ENCODE measurements around the gene CLEC4A.
"Not testable (repeated sequence)": the region's sequence is repeated elsewhere in the genome, so short reads cannot be mapped to it uniquely, and the experiment has no call there.

The CLEC4A gene

GRCh38 chr12:8134398-8134930, 11.0 kb downstream of the CLEC4A start:
- not testable (repeated sequence) for DNase-seq (ENCODE audit: low spot score)

DNA sequence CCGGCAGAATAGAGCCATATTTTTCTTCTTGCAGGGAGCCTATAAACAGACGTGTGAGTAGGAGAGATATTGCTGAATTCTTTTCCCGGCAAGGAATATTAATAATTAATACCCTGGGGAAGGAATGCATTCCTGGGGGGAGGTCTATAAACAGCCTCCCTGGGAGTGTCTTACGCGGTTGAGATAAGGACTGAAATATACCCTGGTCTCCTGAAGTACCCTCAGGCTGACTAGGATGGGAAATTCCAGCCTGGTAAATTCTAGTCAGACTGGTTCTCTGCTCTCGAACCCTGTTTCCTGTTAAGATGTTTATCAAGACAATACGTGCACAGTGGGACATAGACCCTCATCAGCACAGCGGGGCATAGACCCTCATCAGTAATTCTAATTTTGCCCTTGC, 18.2 kb downstream of the CLEC4A start:
- not testable (repeated sequence) for DNase-seq (ENCODE audit: low spot score)

DNA sequence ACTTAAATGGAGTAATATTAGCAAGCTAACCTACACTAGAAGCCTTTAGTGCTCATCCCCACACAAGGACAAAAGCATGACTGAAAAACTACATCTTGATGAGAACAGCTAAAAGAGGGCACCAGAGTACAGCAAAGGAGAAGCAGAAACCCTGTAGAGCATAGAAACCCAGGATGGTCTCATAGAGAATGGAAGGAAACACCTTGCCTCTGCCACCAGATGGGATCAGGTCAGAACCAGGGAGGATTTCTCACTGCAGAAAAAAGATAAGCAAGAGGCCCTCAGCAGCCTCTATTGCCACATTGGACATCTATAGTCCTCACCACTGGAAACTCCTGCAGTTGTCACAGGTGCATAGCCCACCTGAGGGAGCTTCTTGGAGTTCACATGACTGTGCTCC, 19.8 kb downstream of the CLEC4A start:
- DNase-seq (ENCODE audit: low spot score) = no peak

- peak; percentile 73 for DNase-seq (ENCODE audit: low spot score)
Observed at GRCh38 chr12:8145754-8146441, 22.5 kb downstream of the CLEC4A start.

- no peak for DNase-seq (ENCODE audit: low spot score)
Observed at GRCh38 chr12:8146442-8146771, 23.0 kb downstream of the CLEC4A start.

- DNase-seq (ENCODE audit: low spot score) = no peak
Observed at GRCh38 chr12:8154526-8154925, 31.1 kb downstream of the CLEC4A start.

GRCh38 chr12:8156416-8156815, 33.0 kb downstream of the CLEC4A start:
- DNase-seq (ENCODE audit: low spot score) = no peak

DNA sequence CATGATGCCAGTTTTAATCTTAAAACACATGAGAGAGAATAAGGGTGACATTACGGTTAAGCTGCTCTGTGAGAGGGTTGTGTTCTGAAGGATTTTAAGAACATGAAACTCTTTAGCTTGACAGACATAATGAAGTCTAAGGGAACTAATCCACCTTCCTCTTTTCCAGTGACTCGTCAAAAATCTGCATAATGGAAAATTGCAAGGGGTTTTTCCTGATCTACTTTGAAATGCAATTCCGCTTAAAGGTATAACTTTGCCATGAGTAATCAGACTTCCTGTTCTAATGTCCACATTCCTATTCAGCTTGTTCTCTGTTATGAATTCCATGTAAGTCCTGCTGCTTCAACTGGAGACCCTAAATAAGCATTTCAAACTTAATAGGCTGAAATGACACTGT, 33.4 kb downstream of the CLEC4A start, which contains the start of gene ZNF705A:
Gene ZNF705A (plus strand): TSS at position 171 of the 400 bp plus-strand sequence. CDS start 15,611 bp downstream, outside the sequence.
- DNase-seq (ENCODE audit: low spot score) = no peak

- no peak for DNase-seq (ENCODE audit: low spot score)
Observed at GRCh38 chr12:8157484-8158198, 34.2 kb downstream of the CLEC4A start.

GRCh38 chr12:8172911-8173310, 49.5 kb downstream of the CLEC4A start:
- not testable (repeated sequence) for DNase-seq (ENCODE audit: low spot score)

DNA sequence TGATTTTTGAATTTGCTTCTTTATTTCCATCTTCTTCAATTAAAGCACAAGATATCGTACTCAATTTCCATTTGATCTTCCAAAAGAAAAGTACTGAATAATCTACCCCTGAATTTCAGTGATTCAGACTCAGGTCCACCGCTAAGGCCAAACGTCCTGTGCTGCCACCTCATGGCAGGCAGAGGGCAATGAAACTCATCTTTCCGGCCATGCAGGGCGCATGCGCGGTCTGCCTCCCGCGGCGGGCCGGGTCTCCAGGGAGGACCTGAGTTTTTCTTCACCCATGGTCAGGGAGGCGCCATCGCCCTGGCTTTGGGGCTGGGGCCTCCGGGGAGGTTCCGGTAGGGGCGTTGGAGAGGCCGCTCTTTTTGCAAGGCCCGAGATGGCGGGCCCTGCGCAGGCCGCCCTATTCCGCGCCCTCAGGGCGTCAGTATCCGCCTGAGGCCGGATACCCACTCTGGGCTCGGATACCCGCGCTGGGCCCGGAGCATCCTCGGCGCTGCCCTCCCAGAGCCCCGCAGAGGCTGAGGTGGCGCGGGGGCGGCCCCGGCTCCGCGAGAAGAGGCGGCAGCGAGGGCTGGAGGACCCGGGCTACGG, 56.7 kb downstream of the CLEC4A start:
- peak; percentile 72 for DNase-seq (ENCODE audit: low spot score)

DNA sequence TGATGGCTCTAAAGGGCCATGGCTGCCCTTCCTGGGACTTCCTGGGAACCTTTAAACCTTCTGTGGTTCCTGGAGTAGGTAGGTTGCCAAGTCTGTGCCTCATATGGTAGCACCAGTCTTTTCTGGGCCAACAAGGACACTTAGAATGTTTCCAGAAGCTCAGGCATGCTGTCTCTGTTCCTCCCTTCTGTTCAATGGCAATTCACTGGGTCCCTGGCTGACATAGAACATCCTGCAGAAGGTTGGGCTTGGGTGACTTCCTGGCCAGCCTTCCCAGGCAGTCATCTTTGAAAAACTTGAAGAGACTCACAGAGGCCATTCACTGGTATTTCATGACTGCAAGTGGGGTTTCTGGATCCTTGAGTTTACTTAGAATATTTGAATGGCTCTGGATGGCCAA, 57.9 kb downstream of the CLEC4A start:
- not testable (repeated sequence) for DNase-seq (ENCODE audit: low spot score)

GRCh38 chr12:8182923-8183322, 59.5 kb downstream of the CLEC4A start:
- DNase-seq (ENCODE audit: low spot score) = not testable (repeated sequence)

DNA sequence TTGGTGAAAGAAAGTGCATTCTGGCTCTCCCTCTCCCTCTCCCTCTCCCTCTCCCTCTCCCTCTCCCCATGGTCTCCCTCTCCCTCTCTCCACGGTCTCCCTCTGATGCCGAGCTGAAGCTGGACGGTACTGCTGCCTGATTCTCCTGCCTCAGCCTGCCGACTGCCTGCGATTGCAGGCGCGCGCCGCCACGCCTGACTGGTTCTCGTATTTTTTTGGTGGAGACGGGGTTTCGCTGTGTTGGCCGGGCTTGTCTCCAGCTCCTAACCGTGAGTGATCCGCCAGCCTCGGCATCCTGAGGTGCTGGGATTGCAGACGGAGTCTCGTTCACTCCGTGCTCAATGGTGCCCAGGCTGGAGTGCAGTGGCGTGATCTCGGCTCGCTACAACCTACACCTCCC, 59.9 kb downstream of the CLEC4A start:
- not testable (repeated sequence) for DNase-seq (ENCODE audit: low spot score)

DNA sequence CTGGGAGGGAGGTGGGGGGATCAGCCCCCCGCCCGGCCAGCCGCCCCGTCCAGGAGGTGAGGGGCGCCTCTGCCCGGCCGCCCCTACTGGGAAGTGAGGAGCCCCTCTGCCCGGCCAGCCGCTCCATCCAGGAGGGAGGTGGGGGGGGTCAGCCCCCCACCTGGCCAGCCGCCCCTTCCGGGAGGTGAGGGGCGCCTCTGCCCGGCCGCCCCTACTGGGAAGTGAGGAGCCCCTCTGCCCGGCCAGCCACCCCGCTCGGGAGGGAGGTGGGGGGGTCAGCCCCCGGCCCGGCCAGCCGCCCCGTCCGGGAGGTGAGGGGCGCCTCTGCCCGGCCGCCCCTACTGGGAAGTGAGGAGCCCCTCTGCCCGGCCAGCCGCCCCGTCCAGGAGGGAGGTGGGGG, 60.8 kb downstream of the CLEC4A start:
- not testable (repeated sequence) for DNase-seq (ENCODE audit: low spot score)

DNA sequence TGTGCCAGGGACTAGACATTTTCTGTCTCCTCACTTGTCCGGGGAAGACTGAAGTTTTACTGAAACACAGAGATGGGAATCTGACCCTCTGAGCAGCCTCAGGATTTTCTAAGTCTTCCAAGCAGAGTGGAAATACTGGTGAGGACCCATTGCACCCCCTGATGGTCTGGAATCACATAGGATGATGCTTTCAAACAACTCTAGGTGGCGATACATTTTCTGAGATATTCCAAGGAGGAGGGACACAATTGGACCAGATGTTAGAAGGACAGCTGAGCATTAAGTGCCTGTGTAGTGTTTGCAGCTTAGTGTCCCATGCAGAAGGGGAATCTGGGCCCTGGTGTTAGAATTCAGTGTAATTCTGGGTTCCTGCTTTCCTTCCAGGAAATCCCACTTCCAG, 64.7 kb downstream of the CLEC4A start:
- DNase-seq (ENCODE audit: low spot score) = not testable (repeated sequence)

Measured in left forelimb (tissue), 1 donor.